HepG2 (cell line): ENCODE data around the gene MUL1. TPM values are rescaled to one million over a fixed set of nuclear protein-coding genes. Genes with fewer than 3 reads are reported as not detected.

Experiments used
- ATAC-seq: fragments of 200-7000 bp; cut with Tn5 transposase; 3 replicates; pipeline ENCODE4 v1.9.1; 2020; ENCODE audit warnings: mild to moderate bottlenecking, moderate library complexity
- Bru-seq: library from RNA; stranded (reverse); fragments of 400-500 nt; gene quantifications from one replicate; lab custom pipeline; 2021; lab: Mats Ljungman, UMichigan
- BruChase-seq, 2 experiments: library from RNA; stranded (reverse); fragments of 400-500 nt; gene quantifications; one replicate each; lab custom pipeline; 2021; lab: Mats Ljungman, UMichigan
- BruUV-seq: library from RNA; stranded (reverse); fragments of 400-500 nt; replicated peaks from 2 replicates; lab custom pipeline; 2021; lab: Mats Ljungman, UMichigan
- CTCF ChIA-PET: fragments of 300-600 bp; formaldehyde crosslinking; extraction: SDS; loops from one replicate; lab custom pipeline; 2021; ENCODE audit warnings: low total read pairs, inconsistent platforms, low intra/inter-chr PET ratio; lab: Yijun Ruan, JAX
- POLR2A ChIA-PET: fragments of 350-600 bp; sonication (Branson Sonifier 250); formaldehyde crosslinking; loops from one replicate; lab custom pipeline; 2020; ENCODE audit warnings: antibody characterized with exemption, inconsistent platforms; lab: Yijun Ruan, JAX
- DNase-seq: peaks from one replicate; pipeline ENCODE4 v3.0.0-alpha.2; 2015; ENCODE audit warnings: low spot score
- FAIRE-seq: peaks from 3 replicates; lab custom pipeline; 2011; peaks lifted over from hg19 to GRCh38; lab: Jason Lieb, UNC
- H2AFZ ChIP-seq: one replicate; pipeline ENCODE4 v1.6.1; 2011; ENCODE audit warnings: low read length, inconsistent platforms
- H3K27ac ChIP-seq: fragments of 300-600 bp; 3 replicates; pipeline ENCODE4 v1.8.0; 2011; ENCODE audit warnings: mixed run types, mild to moderate bottlenecking, mixed read lengths, low read length, inconsistent platforms; ENCODE audit not compliant: insufficient read depth; ENCODE audit errors: extremely low read length
- H3K27me3 ChIP-seq, 2 experiments: fragments of 200-600 bp in 1 of 2; 2 replicates in 1 of 2; 3 replicates in 1 of 2; pipeline versions ENCODE4 v1.6.0 to v1.8.0; 2011; ENCODE audit warnings: low read length in 2 of 2, mild to moderate bottlenecking in 2 of 2, moderate library complexity in 2 of 2, inconsistent platforms in 1 of 2; ENCODE audit not compliant: insufficient read depth in 2 of 2, control insufficient read depth in 1 of 2
- H3K36me3 ChIP-seq, 2 experiments: fragments of 200-600 bp in 1 of 2; replicated peaks in 1 of 2; 2 replicates in 1 of 2; 3 replicates in 1 of 2; pipeline versions ENCODE4 v1.5.1 to v1.8.0; 2011; ENCODE audit warnings: low read length in 2 of 2, inconsistent platforms in 1 of 2; ENCODE audit not compliant: insufficient read depth in 2 of 2, control insufficient read depth in 1 of 2
- H3K4me1 ChIP-seq: 2 replicates; pipeline ENCODE4 v1.5.1; 2012; ENCODE audit warnings: low read length, inconsistent platforms; ENCODE audit not compliant: insufficient read depth
- H3K4me2 ChIP-seq: 2 replicates; pipeline ENCODE4 v1.6.0; 2011; ENCODE audit warnings: low read depth, low read length, inconsistent platforms
- H3K4me3 ChIP-seq, 3 experiments: fragments of 200-600 bp in 1 of 3; sonication (generic), shearing (Covaris generic) in 1 of 3; replicated peaks in 1 of 3; 2 replicates each; pipeline ENCODE4 v1.5.1; 2011 to 2016; ENCODE audit warnings: low read length in 3 of 3, inconsistent platforms in 2 of 3, low read depth in 2 of 3, mild to moderate bottlenecking in 2 of 3, control low read depth in 1 of 3, mixed read lengths in 1 of 3; ENCODE audit not compliant: insufficient read depth in 1 of 3
- H3K79me2 ChIP-seq: one replicate; pipeline ENCODE4 v1.6.1; 2011; ENCODE audit warnings: low read length, inconsistent platforms; ENCODE audit not compliant: insufficient read depth
- H3K9ac ChIP-seq: 2 replicates; pipeline ENCODE4 v1.6.0; 2011; ENCODE audit warnings: mild to moderate bottlenecking, low read depth, low read length, inconsistent platforms; ENCODE audit not compliant: insufficient read depth
- H3K9me3 ChIP-seq: 2 replicates; pipeline ENCODE4 v1.5.1; 2012; ENCODE audit warnings: mild to moderate bottlenecking, low read length
- H4K20me1 ChIP-seq: 2 replicates; pipeline ENCODE4 v1.6.0; 2011; ENCODE audit warnings: inconsistent platforms, mild to moderate bottlenecking, low read length, moderate library complexity; ENCODE audit not compliant: insufficient read depth
- ATF5 ChIP-seq: sonication (generic); formaldehyde crosslinking; IDR thresholded peaks from 2 replicates; pipeline ENCODE4 v1.4.0; 2020; ENCODE audit warnings: mild to moderate bottlenecking, low read depth, missing genetic modification reagents
- CREB1 ChIP-seq, 2 experiments: fragments of 450-650 bp in 1 of 2; IDR thresholded peaks; 2 replicates each; pipeline ENCODE4 v1.6.1; 2016 to 2017; ENCODE audit warnings: control low read depth in 1 of 2, mild to moderate bottlenecking in 1 of 2, missing compliant biosample characterization in 1 of 2, missing genetic modification characterization in 1 of 2
- GLMP ChIP-seq: sonication (generic); formaldehyde crosslinking; IDR thresholded peaks from 2 replicates; pipeline ENCODE4 v1.9.0; 2021; ENCODE audit warnings: missing genetic modification reagents, mild to moderate bottlenecking, borderline replicate concordance
- ISL2 ChIP-seq: sonication (generic); formaldehyde crosslinking; IDR thresholded peaks from 2 replicates; pipeline ENCODE4 v1.5.0; 2020; ENCODE audit warnings: missing genetic modification reagents
- JUN ChIP-seq: sonication (generic); formaldehyde crosslinking; IDR thresholded peaks from 2 replicates; pipeline ENCODE4 v1.4.0; 2020; ENCODE audit warnings: mild to moderate bottlenecking, missing genetic modification reagents
- MED1 ChIP-seq: sonication (generic); formaldehyde crosslinking; IDR thresholded peaks from 2 replicates; pipeline ENCODE4 v1.4.0; 2020; ENCODE audit warnings: missing genetic modification reagents
- MTF2 ChIP-seq: sonication (generic); formaldehyde crosslinking; IDR thresholded peaks from 2 replicates; pipeline ENCODE4 v1.5.0; 2020; ENCODE audit warnings: missing genetic modification reagents, borderline replicate concordance
- MXD1 ChIP-seq: sonication (generic); formaldehyde crosslinking; IDR thresholded peaks from 2 replicates; pipeline ENCODE4 v1.4.0; 2020; ENCODE audit warnings: mild to moderate bottlenecking, missing genetic modification reagents
- MYNN ChIP-seq: sonication (generic); formaldehyde crosslinking; IDR thresholded peaks from 2 replicates; pipeline ENCODE4 v1.4.0; 2020; ENCODE audit warnings: mild to moderate bottlenecking, low read depth, missing genetic modification reagents
- TBX3 ChIP-seq: fragments of 450-650 bp; IDR thresholded peaks from 2 replicates; pipeline ENCODE4 v1.6.1; 2017; ENCODE audit warnings: antibody characterized with exemption, mild to moderate bottlenecking, inconsistent platforms, borderline replicate concordance
- YEATS4 ChIP-seq: sonication (generic); formaldehyde crosslinking; IDR thresholded peaks from 2 replicates; pipeline ENCODE4 v1.4.0; 2020; ENCODE audit warnings: missing genetic modification reagents, borderline replicate concordance
- ZNF343 ChIP-seq: sonication (generic); formaldehyde crosslinking; IDR thresholded peaks from 2 replicates; pipeline ENCODE4 v1.4.0; 2020; ENCODE audit warnings: mild to moderate bottlenecking, missing genetic modification reagents
- ZNF460 ChIP-seq: sonication (generic); formaldehyde crosslinking; IDR thresholded peaks from 2 replicates; pipeline ENCODE4 v1.5.1; 2020; ENCODE audit warnings: missing genetic modification reagents, mild to moderate bottlenecking, borderline replicate concordance
- WGBS: methylation state at CpG from one replicate; pipeline ENCODE4 v1.1.6; 2017; ENCODE audit warnings: low lambda C conversion rate; 5-methylcytosine and 5-hydroxymethylcytosine counted together
- in situ Hi-C: cut with HindIII; loops from 2 replicates; pipeline ENCODE4 v1.10.0; 2017; ENCODE audit warnings: low pct_unique_long_range_greater_than_20kb; ENCODE audit not compliant: extremely low pct_ligation_motif_present
- intact Hi-C: fragments of 100-400 bp; cut with micrococcal nuclease; formaldehyde crosslinking; loops from one replicate; pipeline ENCODE4 v1.10.0; 2022; ENCODE audit not compliant: unreplicated experiment
- long read RNA-seq, 2 experiments: library from RNA in 1 of 2; library from polyadenylated mRNA in 1 of 2; stranded (forward) in 1 of 2; unstranded in 1 of 2; transcript quantifications; one replicate each; pipeline ENCODE4 v2.0.0, GENCODE V29; 2019 to 2022
- polyA minus RNA-seq, 3 experiments: library from RNA; depleted of rRNA, polyadenylated mRNA; stranded (reverse); fragments of >200 nt; gene quantifications; 2 replicates each; pipeline ENCODE4 v1.2.3, GENCODE V29; 2011; ENCODE audit warnings: low replicate concordance in 1 of 3
- polyA plus RNA-seq, 8 experiments: library from polyadenylated mRNA; depleted of rRNA in 3 of 8; stranded (reverse) in 7 of 8; unstranded in 1 of 8; fragments of >200 nt; fragmentation: Illumina TruSeq in 4 of 8; extraction: Trizol in 4 of 8; gene quantifications; 2 replicates each; pipeline versions ENCODE4 v1.2.1 to v1.2.3, GENCODE V29; 2011 to 2016; ENCODE audit warnings: low read depth in 4 of 8, missing spikeins in 1 of 8, mixed read lengths in 1 of 8; ENCODE audit not compliant: insufficient read depth in 1 of 8
- total RNA-seq, 5 experiments: library from RNA; depleted of rRNA; stranded (reverse); fragments of >200 nt; fragmentation: Illumina TruSeq; extraction: Trizol; gene quantifications; 2 replicates each; pipeline ENCODE4 v1.2.3, GENCODE V29; 2016; ENCODE audit warnings: low read depth in 1 of 5

The MUL1 gene
- 13.5 and 26.5 TPM in 2 replicates for total RNA-seq (2016; rRNA removed; fragmentation: Illumina TruSeq; extraction: Trizol)
- 3.2 TPM in 2 replicates for total RNA-seq (2016; cell fraction: cytosol; rRNA removed; fragmentation: Illumina TruSeq; extraction: Trizol; ENCODE audit: low read depth)
- total RNA-seq (2016; cell fraction: insoluble cytoplasmic fraction; rRNA removed; fragmentation: Illumina TruSeq; extraction: Trizol), result 14.3 and 26.3 TPM in 2 replicates
- 8.5 and 8.6 TPM in 2 replicates for total RNA-seq (2016; cell fraction: membrane; rRNA removed; fragmentation: Illumina TruSeq; extraction: Trizol)
- 23.1 and 27.3 TPM in 2 replicates for total RNA-seq (2016; cell fraction: nucleus; rRNA removed; fragmentation: Illumina TruSeq; extraction: Trizol)
- polyA plus RNA-seq (2011; rRNA removed), result 21.5 and 27.5 TPM in 2 replicates
- 23.9 and 24.3 TPM in 2 replicates for polyA plus RNA-seq (2011; cell fraction: cytosol; rRNA removed)
- polyA plus RNA-seq (2011; cell fraction: nucleus; rRNA removed), result 10.0 and 11.8 TPM in 2 replicates
- polyA plus RNA-seq (2012), result 14.9 and 20.0 TPM in 2 replicates
- polyA plus RNA-seq (2016; cell fraction: cytosol; fragmentation: Illumina TruSeq; extraction: Trizol; ENCODE audit: low read depth), result 2.4 and 2.6 TPM in 2 replicates
- 11.3 and 11.9 TPM in 2 replicates for polyA plus RNA-seq (2016; cell fraction: insoluble cytoplasmic fraction; fragmentation: Illumina TruSeq; extraction: Trizol; ENCODE audit: low read depth)
- 4.4 and 5.3 TPM in 2 replicates for polyA plus RNA-seq (2016; cell fraction: membrane; fragmentation: Illumina TruSeq; extraction: Trizol; ENCODE audit: low read depth)
- polyA plus RNA-seq (2016; cell fraction: nucleus; fragmentation: Illumina TruSeq; extraction: Trizol; ENCODE audit: insufficient read depth, low read depth), result 30.1 and 33.2 TPM in 2 replicates
- 40.2 and 48.7 TPM in 2 replicates for polyA minus RNA-seq (2011; rRNA and poly(A)+ RNA removed; ENCODE audit: low replicate concordance)
- polyA minus RNA-seq (2011; cell fraction: cytosol; rRNA and poly(A)+ RNA removed), result 14.6 and 15.2 TPM in 2 replicates
- 14.5 TPM in 2 replicates for polyA minus RNA-seq (2011; cell fraction: nucleus; rRNA and poly(A)+ RNA removed)
- percentile 75 among the genes with signal in this experiment for Bru-seq, nascent RNA
- BruChase-seq, experiment 1, labeled RNA remaining after a 6-hour chase, result percentile 86 among the genes with signal in this experiment
- BruChase-seq, experiment 2, labeled RNA remaining after a 2-hour chase, result percentile 86 among the genes with signal in this experiment
- long read RNA-seq, experiment 1, transcript MUL1-201 (4 exons, 2,438 nt), result major isoform, 57 of 64 reads
- long read RNA-seq, experiment 1, partial matches to known transcripts, result 3 of 64 reads
- long read RNA-seq, experiment 1, other reads (novel, unspliced or antisense), result 4 of 64 reads
- long read RNA-seq, experiment 2, transcript MUL1-201 (4 exons, 2,438 nt), result major isoform, 55 of 94 reads
- long read RNA-seq, experiment 2, partial matches to known transcripts, result 1 of 94 reads
- long read RNA-seq, experiment 2, other reads (novel, unspliced or antisense), result 38 of 94 reads

- Histone ChIP-seq H3K27ac (peak within 1 kb of the TSS; percentile 71), H3K4me2 (peak within 1 kb of the TSS; percentile 87), H3K79me2 (peaks cover 35% of the 10 kb centered on the region), H3K4me1 (peaks cover 21% of the 10 kb centered on the region), H3K4me3 (peak within 1 kb of the TSS; percentile 74 to 96 (median 89)), H2AFZ (peak within 1 kb of the TSS; percentile 68), H3K36me3 (peaks cover 3 to 13% of the 10 kb centered on the region in 2 experiments; a peak in 4 of 5 replicates), H4K20me1 (no peaks in the 10 kb centered on the region), H3K27me3 (peaks cover 0 to 10% of the 10 kb centered on the region in 2 experiments; a peak in 3 of 5 replicates), H3K9me3 (no peaks in the 10 kb centered on the region), H3K9ac (peak within 1 kb of the TSS; percentile 86)
- CTCF ChIA-PET, result no interaction called here
- FAIRE-seq (peak; percentile 88), DNase-seq (peak; percentile 89), ATAC-seq (peak; percentile 95)
- 4% methylated on average over 23 of the region's 58 CpGs for WGBS
- TSS peak; percentile 83 for BruUV-seq
- POLR2A ChIA-PET, result interaction anchor here (0.9 to 2.1 kb wide), 9 partner anchors 10 to 126 kb away, joined by 3 to 12 read pairs (median 4); partner anchors contain the start of genes CAMK2N1 and FAM43B
- intact Hi-C loops, result no loop called here
- in situ Hi-C loops, result no loop called here
- peak; percentile 95 for TF ChIP-seq CREB1 (IDR thresholded peaks at IDR 0.05)
- TF ChIP-seq CREB1 (CRISPR knock-in tag; IDR thresholded peaks at IDR 0.05), result peak; percentile 100
- TF ChIP-seq GLMP (CRISPR knock-in tag), result no peak
- TF ChIP-seq JUN (CRISPR knock-in tag), result no peak
- peak; percentile 50; the same call in 1 of the 2 replicates for TF ChIP-seq ISL2 (CRISPR knock-in tag)
- no peak for TF ChIP-seq ZNF343 (CRISPR knock-in tag)
- peak; percentile 67 for TF ChIP-seq MXD1 (CRISPR knock-in tag)
- 0 out of 2 replicates have a peak, but pooled peaks have one; percentile 39 for TF ChIP-seq ZNF460 (CRISPR knock-in tag)
- peak; percentile 85 for TF ChIP-seq YEATS4 (CRISPR knock-in tag)
- TF ChIP-seq MTF2 (CRISPR knock-in tag), result peak; percentile 88; the same call in 1 of the 2 replicates
- no peak for TF ChIP-seq MYNN (CRISPR knock-in tag)
- no peak for TF ChIP-seq ATF5
- no peak for TF ChIP-seq TBX3
- peak; percentile 56; the same call in 1 of the 2 replicates for TF ChIP-seq MED1 (CRISPR knock-in tag)
These were observed at the start of gene MUL1 for GRCh38 chr1:20507564-20508410. TSS of gene MUL1 (minus strand) at chr1:20508151. CDS start at chr1:20508024, 127 bp downstream.
